ENCODE data around the gene CCDC102A. TPM values are rescaled to one million over a fixed set of nuclear protein-coding genes. Genes with fewer than 3 reads are reported as not detected.

Gene CCDC102A
- polyA plus RNA-seq, 2 donors: 2.6 TPM

DNA sequence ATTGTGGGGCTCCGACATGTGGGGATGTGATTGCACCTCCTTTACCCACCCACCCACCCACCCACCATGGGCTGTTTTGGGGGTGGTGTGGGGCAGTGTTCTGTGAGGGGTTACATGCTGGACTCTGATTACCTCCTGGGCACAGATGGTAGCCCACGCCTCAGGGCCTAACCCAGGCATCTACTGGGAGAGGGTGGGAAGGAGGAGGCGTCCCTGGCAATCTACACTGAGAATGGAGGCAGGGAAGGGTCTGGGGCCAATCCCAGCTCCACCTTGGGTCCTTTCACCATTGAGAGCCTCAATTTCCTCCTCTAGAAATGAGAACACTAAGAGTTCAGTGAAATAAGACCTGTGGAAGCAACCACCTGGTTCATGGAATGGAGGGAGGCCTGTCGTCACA, 38.3 kb downstream of the CCDC102A start:
- Histone ChIP-seq H3K9me3 (ENCODE audit: control insufficient read depth in 2 of 2, insufficient read depth in 1 of 2, low read depth in 1 of 2, low read length in 1 of 2) (no peaks in the 10 kb centered on the region), H3K27me3 (ENCODE audit: control insufficient read depth in 1 of 2, insufficient read depth in 2 of 2, low read length in 2 of 2) (no peaks in the 10 kb centered on the region), H3K4me1 (ENCODE audit: control insufficient read depth in 2 of 2, insufficient read depth in 2 of 2, low read length in 1 of 2) (no peaks in the 10 kb centered on the region), H3K27ac (ENCODE audit: low read depth in 2 of 2, low read length in 1 of 2) (no peak overlapping the region), H3K36me3 (ENCODE audit: control insufficient read depth in 2 of 2, insufficient read depth in 2 of 2, low read length in 1 of 2) (no peaks in the 10 kb centered on the region), H3K4me3 (ENCODE audit: low read depth in 1 of 2, low read length in 2 of 2) (no peak overlapping the region)
- WGBS, 2 donors: 92 to 95% methylated on average over 4 of the region's 4 CpGs

DNA sequence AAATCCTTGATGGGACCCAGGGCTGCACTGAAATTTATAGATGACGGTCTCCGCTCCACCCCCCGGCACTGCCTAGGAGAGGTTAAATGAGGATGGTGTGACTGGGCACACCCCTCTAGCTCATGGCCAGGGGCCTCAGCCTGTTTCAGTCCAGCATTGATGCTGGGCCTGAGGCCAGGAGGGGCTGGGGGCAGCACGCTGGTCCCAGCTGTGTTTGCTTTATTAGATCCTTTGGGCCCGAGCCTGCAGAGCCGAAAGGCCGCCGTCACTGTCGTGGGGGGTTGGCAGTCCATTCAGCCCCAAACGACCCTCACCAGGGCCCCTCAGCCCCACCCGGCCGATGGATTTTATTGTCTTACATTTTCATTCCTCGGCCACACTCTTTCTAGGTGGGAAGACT, 39.2 kb downstream of the CCDC102A start:
- 72 to 78% methylated on average over 13 of the region's 13 CpGs for WGBS, 2 donors
- H3K4me3 ChIP-seq (ENCODE audit: low read depth in 1 of 2, low read length in 2 of 2): no peak overlapping the region
- no peak overlapping the region for H3K27ac ChIP-seq (ENCODE audit: low read depth in 2 of 2, low read length in 1 of 2)
- no peaks in the 10 kb centered on the region for H3K27me3 ChIP-seq (ENCODE audit: control insufficient read depth in 1 of 2, insufficient read depth in 2 of 2, low read length in 2 of 2)
- no peaks in the 10 kb centered on the region for H3K36me3 ChIP-seq (ENCODE audit: control insufficient read depth in 2 of 2, insufficient read depth in 2 of 2, low read length in 1 of 2)
- no peaks in the 10 kb centered on the region for H3K4me1 ChIP-seq (ENCODE audit: control insufficient read depth in 2 of 2, insufficient read depth in 2 of 2, low read length in 1 of 2)
- H3K9me3 ChIP-seq (ENCODE audit: control insufficient read depth in 2 of 2, insufficient read depth in 1 of 2, low read depth in 1 of 2, low read length in 1 of 2): no peaks in the 10 kb centered on the region

DNA sequence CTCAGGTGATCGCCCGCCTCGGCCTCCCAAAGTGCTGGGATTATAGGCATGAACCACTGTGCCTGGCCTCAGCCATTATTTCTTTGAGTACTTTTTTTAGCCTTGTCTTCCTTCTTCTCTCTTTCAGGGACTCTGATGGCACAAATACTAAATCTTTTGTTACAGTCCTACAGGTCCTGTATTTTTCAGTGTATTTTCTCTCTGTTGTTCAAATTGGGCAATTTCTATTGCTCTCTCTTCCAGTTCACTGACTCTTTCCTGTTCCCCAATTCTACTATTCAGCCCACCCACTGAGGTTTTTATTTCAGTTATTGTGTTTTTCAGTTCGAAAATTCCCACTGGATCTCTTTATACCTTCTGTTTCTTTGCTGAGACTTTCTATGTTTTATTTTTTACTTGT, 42.6 kb downstream of the CCDC102A start:
- no peak overlapping the region for H3K4me3 ChIP-seq (ENCODE audit: low read depth in 1 of 2, low read length in 2 of 2)
- no peaks in the 10 kb centered on the region for H3K36me3 ChIP-seq (ENCODE audit: control insufficient read depth in 2 of 2, insufficient read depth in 2 of 2, low read length in 1 of 2)
- no peaks in the 10 kb centered on the region for H3K9me3 ChIP-seq (ENCODE audit: control insufficient read depth in 2 of 2, insufficient read depth in 1 of 2, low read depth in 1 of 2, low read length in 1 of 2)
- WGBS, 2 donors: 93% methylated on average over 4 of the region's 4 CpGs
- no peaks in the 10 kb centered on the region for H3K4me1 ChIP-seq (ENCODE audit: control insufficient read depth in 2 of 2, insufficient read depth in 2 of 2, low read length in 1 of 2)
- no peaks in the 10 kb centered on the region for H3K27me3 ChIP-seq (ENCODE audit: control insufficient read depth in 1 of 2, insufficient read depth in 2 of 2, low read length in 2 of 2)
- no peak overlapping the region for H3K27ac ChIP-seq (ENCODE audit: low read depth in 2 of 2, low read length in 1 of 2)

DNA sequence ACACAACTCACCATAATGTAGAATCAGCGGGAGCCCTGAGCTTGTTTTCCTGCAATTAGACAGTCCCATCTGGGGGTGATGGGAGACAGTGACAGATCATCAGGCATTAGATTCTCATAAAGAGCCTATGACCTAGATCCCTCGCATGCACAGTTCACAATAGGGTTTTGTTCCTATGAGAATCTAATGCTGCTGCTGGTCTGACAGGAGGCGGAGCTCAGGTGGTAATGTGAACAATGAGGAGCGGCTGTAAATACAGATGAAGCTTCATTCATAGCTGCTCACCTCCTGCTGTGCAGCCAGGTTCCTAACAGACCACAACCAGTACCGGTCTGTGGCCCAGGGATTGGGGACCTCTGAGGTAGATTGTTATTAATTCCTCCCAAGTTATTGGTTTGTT, 47.1 kb downstream of the CCDC102A start:
- no peak overlapping the region for H3K4me3 ChIP-seq (ENCODE audit: low read depth in 1 of 2, low read length in 2 of 2)
- peaks cover 12 to 18% of the 10 kb centered on the region in 2 donors for H3K4me1 ChIP-seq (ENCODE audit: control insufficient read depth in 2 of 2, insufficient read depth in 2 of 2, low read length in 1 of 2)
- WGBS, 2 donors: 88 to 90% methylated on average over 5 of the region's 5 CpGs
- no peaks in the 10 kb centered on the region for H3K36me3 ChIP-seq (ENCODE audit: control insufficient read depth in 2 of 2, insufficient read depth in 2 of 2, low read length in 1 of 2)
- H3K27me3 ChIP-seq (ENCODE audit: control insufficient read depth in 1 of 2, insufficient read depth in 2 of 2, low read length in 2 of 2): no peaks in the 10 kb centered on the region
- H3K27ac ChIP-seq (ENCODE audit: low read depth in 2 of 2, low read length in 1 of 2): no peak overlapping the region
- H3K9me3 ChIP-seq (ENCODE audit: control insufficient read depth in 2 of 2, insufficient read depth in 1 of 2, low read depth in 1 of 2, low read length in 1 of 2): no peaks in the 10 kb centered on the region

DNA sequence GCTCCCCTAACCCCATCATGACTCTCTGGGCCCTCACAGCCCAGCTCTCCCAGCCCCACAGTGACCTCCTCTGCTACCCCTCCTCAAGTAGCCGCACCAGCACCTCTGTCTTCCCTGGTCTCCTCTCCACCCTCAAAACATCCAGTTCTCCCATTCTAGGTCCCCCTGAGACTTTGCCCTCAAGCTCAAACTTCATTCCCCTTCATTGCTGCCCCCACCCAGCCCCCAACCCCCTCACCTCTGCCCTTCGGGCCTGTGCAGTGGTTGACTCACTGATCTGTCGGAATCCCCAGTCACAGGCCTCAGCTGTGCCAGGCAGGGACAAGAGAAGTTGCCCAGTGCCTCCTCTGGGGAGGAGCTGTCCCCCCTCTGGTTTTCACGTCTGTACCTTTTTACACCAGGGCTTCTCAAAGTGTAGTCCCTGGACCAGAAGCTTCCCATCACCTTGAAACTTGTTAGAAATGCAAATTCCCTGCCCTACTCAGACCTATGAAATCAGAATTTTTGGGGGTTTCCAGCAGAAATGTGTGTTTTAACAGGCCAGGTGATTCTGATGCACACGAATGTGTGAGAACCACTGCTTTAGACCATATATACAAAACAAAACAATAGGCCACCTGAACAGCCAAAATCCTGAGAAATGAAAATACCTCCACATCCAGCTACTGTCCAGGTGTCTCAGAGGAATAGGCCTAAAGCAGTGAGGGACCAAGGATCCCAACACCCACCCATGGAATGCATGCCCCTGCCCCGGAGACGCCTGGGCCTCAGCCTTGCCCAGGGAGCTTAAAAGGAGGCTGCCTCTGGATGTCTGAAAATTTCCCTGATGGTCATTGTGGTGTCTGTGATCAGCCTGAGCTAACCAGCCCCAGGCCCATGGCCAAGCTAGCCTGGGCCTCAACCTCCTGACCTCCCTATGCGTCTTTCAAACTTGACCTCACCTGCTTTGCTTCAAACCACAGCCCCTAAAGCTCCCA, 49.2 kb downstream of the CCDC102A start:
- Histone ChIP-seq H3K4me3 (ENCODE audit: low read depth in 1 of 2, low read length in 2 of 2) (peak overlapping the region in 1 of 2 donors; percentile 16), H3K27ac (ENCODE audit: low read depth in 2 of 2, low read length in 1 of 2) (peak overlapping the region in 1 of 2 donors; percentile 23), H3K27me3 (ENCODE audit: control insufficient read depth in 1 of 2, insufficient read depth in 2 of 2, low read length in 2 of 2) (no peaks in the 10 kb centered on the region), H3K4me1 (ENCODE audit: control insufficient read depth in 2 of 2, insufficient read depth in 2 of 2, low read length in 1 of 2) (peaks cover 17 to 25% of the 10 kb centered on the region in 2 donors), H3K9me3 (ENCODE audit: control insufficient read depth in 2 of 2, insufficient read depth in 1 of 2, low read depth in 1 of 2, low read length in 1 of 2) (no peaks in the 10 kb centered on the region), H3K36me3 (ENCODE audit: control insufficient read depth in 2 of 2, insufficient read depth in 2 of 2, low read length in 1 of 2) (peaks cover 0 to 5% of the 10 kb centered on the region in 2 donors)
- WGBS, 2 donors: 77 to 81% methylated on average over 8 of the region's 8 CpGs

DNA sequence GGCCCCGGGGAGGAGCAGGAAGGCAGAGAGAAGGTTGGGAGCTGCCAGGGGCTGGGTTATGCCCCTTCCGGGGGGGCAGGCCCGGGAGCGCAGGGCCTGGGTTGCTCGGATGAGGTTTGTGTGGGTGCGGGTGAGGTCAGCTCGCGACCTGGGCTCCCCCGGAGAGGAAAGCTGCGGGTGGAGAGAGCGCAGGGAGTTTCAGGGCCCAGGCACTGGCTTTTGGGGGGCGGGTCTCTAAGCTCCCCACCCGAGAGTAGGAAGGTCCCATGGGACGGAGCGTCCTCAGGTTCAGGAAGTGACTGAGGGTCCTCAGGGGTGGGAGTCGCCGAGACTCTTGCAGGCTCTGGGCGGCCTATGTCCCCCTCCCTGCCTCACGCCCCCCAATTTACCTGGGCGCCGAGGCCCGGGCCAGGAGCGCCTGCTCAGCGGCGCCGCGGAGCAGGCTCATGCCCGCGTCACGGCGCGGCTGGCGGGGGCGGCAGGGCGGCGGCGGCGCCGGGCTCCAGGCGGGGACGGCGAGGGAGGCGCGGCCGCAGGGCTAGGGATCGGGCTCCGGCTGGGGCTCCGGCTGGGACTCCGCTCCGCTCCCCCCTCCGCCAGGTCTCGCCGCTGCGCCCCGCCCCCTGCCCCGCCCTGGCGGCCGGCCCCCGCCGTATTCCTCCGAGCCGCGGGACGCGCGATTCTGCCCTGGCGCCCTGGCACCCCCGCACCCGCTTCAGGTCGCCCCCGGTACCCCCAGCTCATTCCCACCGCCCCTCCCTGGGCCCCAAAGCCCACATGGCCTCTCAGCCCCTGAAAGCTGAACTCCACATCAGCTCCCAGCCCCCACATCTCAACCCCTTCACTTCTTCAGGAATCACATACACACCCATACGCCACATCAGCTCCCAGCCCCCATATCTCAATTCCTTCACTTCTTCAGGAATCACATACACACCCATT, 50.2 kb downstream of the CCDC102A start, which contains the start of gene DOK4:
Gene DOK4, minus strand, starts transcription at position 578 of the 942 bp plus-strand sequence. CDS start 6,986 bp downstream, outside the sequence.
- Histone ChIP-seq H3K4me1 (ENCODE audit: control insufficient read depth in 2 of 2, insufficient read depth in 2 of 2, low read length in 1 of 2) (peaks cover 17 to 25% of the 10 kb centered on the region in 2 donors), H3K36me3 (ENCODE audit: control insufficient read depth in 2 of 2, insufficient read depth in 2 of 2, low read length in 1 of 2) (peaks cover 0 to 5% of the 10 kb centered on the region in 2 donors), H3K9me3 (ENCODE audit: control insufficient read depth in 2 of 2, insufficient read depth in 1 of 2, low read depth in 1 of 2, low read length in 1 of 2) (no peaks in the 10 kb centered on the region), H3K27ac (ENCODE audit: low read depth in 2 of 2, low read length in 1 of 2) (peak within 1 kb of the TSS; percentile 79 to 90), H3K27me3 (ENCODE audit: control insufficient read depth in 1 of 2, insufficient read depth in 2 of 2, low read length in 2 of 2) (no peaks in the 10 kb centered on the region), H3K4me3 (ENCODE audit: low read depth in 1 of 2, low read length in 2 of 2) (peak within 1 kb of the TSS; percentile 89 to 93)
- 1 to 2% methylated on average over 54 to 73 of the region's 73 CpGs for WGBS, 2 donors

DNA sequence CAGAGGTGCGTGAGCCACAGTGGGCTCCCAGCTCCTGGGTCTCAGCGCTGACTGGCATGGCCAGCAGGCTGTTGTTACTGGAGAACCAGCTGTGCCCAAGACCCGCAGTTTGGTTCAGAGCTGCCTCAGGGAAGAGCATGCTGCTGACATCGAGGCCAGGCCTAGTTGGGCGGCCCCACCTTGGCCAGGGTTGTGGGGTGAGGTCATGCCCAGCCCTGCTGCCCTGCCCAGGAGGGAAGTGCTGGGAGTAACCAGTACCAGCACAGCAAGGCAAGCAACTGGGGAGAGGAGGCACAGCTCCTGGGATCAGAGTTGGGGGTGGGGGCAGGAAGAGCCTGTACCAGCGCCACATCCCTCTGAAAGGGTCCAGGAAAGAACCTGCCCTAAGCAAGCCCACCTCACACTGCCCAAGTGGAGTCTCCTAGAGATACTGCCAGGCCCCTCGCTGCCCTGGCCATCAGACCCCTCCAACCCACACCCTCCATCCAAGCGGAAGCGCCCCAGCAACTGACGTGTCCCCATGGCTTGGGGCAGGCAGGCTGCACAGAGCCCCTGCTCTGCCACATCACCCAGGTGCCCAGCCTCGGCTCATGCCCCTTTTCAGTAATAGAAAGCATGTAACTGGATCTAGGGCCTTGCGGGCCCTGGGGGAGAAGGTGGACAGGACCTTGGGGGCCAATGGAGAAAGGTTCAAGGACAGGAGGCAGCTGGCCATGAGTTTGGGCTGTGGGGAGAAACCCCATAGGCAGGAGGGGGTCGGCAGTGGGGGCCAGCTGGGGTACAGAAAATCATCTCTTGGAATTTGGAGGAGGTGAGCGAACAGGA, 51.1 kb downstream of the CCDC102A start:
- Histone ChIP-seq H3K9me3 (ENCODE audit: control insufficient read depth in 2 of 2, insufficient read depth in 1 of 2, low read depth in 1 of 2, low read length in 1 of 2) (no peaks in the 10 kb centered on the region), H3K4me3 (ENCODE audit: low read depth in 1 of 2, low read length in 2 of 2) (peak overlapping the region; percentile 89 to 93)
- WGBS, 2 donors: 51 to 62% methylated on average over 14 of the region's 14 CpGs

DNA sequence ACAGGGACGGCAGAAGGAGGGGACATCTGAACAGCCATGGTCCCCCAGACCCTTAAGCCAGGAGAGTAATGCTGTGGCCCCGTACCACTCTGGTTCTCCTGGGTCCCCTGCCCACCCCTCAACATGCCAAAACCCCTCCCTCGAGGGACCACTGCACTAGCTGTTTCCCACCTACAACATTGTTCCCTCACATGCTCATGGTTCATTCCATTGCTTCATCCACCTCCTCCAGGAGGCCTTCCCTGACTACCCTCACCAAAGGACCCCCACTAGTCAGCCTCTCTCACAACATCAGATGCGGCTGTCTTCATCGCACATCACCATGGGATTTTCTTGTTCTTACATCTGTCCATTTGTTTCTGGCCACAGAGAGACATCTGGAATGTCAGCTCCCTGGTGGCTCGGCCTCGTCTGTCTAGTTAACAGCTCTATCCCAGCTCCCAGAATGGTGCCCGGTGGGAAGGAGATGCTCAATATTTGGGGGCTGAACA, 51.8 kb downstream of the CCDC102A start:
- no peaks in the 10 kb centered on the region for H3K27me3 ChIP-seq (ENCODE audit: control insufficient read depth in 1 of 2, insufficient read depth in 2 of 2, low read length in 2 of 2)
- H3K4me3 ChIP-seq (ENCODE audit: low read depth in 1 of 2, low read length in 2 of 2): no peak overlapping the region
- H3K27ac ChIP-seq (ENCODE audit: low read depth in 2 of 2, low read length in 1 of 2): peak overlapping the region in 1 of 2 donors; percentile 90
- 80 to 85% methylated on average over 8 of the region's 8 CpGs for WGBS, 2 donors
- H3K9me3 ChIP-seq (ENCODE audit: control insufficient read depth in 2 of 2, insufficient read depth in 1 of 2, low read depth in 1 of 2, low read length in 1 of 2): no peaks in the 10 kb centered on the region
- H3K36me3 ChIP-seq (ENCODE audit: control insufficient read depth in 2 of 2, insufficient read depth in 2 of 2, low read length in 1 of 2): peaks cover 0 to 5% of the 10 kb centered on the region in 2 donors
- peaks cover 21 to 29% of the 10 kb centered on the region in 2 donors for H3K4me1 ChIP-seq (ENCODE audit: control insufficient read depth in 2 of 2, insufficient read depth in 2 of 2, low read length in 1 of 2)

More for the DNA sequence above, 51.1 kb downstream of the CCDC102A start:
- Histone ChIP-seq H3K36me3 (ENCODE audit: control insufficient read depth in 2 of 2, insufficient read depth in 2 of 2, low read length in 1 of 2) (peaks cover 0 to 5% of the 10 kb centered on the region in 2 donors), H3K27me3 (ENCODE audit: control insufficient read depth in 1 of 2, insufficient read depth in 2 of 2, low read length in 2 of 2) (no peaks in the 10 kb centered on the region), H3K4me1 (ENCODE audit: control insufficient read depth in 2 of 2, insufficient read depth in 2 of 2, low read length in 1 of 2) (peaks cover 19 to 27% of the 10 kb centered on the region in 2 donors), H3K27ac (ENCODE audit: low read depth in 2 of 2, low read length in 1 of 2) (peak overlapping the region; percentile 79 to 90)

All from esophagus (tissue), 2 donors.